Measurements from ENCODE around the gene VAC14. TPM values are rescaled to one million over a fixed set of nuclear protein-coding genes. Genes with fewer than 3 reads are reported as not detected.

The VAC14 gene
- total and polyA plus RNA-seq, 2 experiments from 2014 or later, result 42.3 to 77.7 TPM

DNA sequence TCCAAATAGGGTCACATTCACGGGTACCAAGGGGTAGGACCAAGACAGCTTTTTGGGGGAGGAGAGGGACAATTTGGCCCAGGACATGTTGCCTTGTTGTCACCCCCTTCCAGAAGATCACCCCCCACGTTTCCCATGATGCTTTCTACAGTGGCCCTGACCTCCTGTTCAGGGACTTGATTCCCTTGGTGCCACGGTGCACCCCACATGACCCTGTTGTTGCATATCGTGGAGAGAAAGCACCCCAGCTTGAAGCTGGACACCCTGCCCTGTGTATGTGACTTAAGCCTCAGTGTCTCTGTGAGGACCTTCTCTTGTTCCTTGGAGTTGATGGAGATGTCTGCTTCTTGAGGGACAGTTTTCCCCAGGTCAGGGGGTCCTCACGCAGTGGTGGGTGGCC, 142.0 kb downstream of the VAC14 start:
- DNase-seq (ENCODE audit: low spot score) (no peak), ATAC-seq (no peak)
- Histone ChIP-seq H3K4me2 (no peak overlapping the region), H3K9me2 (ENCODE audit: insufficient read depth) (no peaks in the 10 kb centered on the region), H3K36me3 (ENCODE audit: insufficient read depth) (no peaks in the 10 kb centered on the region), H3K4me1 (ENCODE audit: insufficient read depth) (peaks cover 10% of the 10 kb centered on the region), H3K79me2 (replicated peaks; ENCODE audit: insufficient read depth) (no peaks in the 10 kb centered on the region), H3K4me3 (no peak overlapping the region), H3F3A (replicated peaks; ENCODE audit: low read depth) (0 out of 2 replicates have a peak, but pooled peaks cover 5% of the 10 kb centered on the region), H2AFZ (no peak overlapping the region), H3K27me3 (ENCODE audit: insufficient read depth) (no peaks in the 10 kb centered on the region), H3K27ac (ENCODE audit: low read depth) (no peak overlapping the region), H4K20me1 (replicated peaks; ENCODE audit: insufficient read depth) (no peaks in the 10 kb centered on the region)
- Mint-ChIP-seq H3K9me3 (no peaks in the 10 kb centered on the region), H3K27me3 (ENCODE audit: insufficient read depth, low read depth, poor library complexity) (peaks cover 8% of the 10 kb centered on the region), H3K36me3 (ENCODE audit: low read depth) (no peaks in the 10 kb centered on the region), H3K4me3 (no peak overlapping the region), H3K27ac (no peak overlapping the region), H3K4me1 (peaks cover 21% of the 10 kb centered on the region)
- TF ChIP-seq EZH2phosphoT487 (IDR thresholded peaks at IDR 0.05; ENCODE audit: unreplicated experiment), result no peak
- no peak for TF ChIP-seq ZNF114 (CRISPR knock-in tag; IDR thresholded peaks at IDR 0.05)
- TF ChIP-seq STAT1 (IDR thresholded peaks at IDR 0.05; ENCODE audit: unreplicated experiment), result no peak
- TF ChIP-seq, protein P1, sequence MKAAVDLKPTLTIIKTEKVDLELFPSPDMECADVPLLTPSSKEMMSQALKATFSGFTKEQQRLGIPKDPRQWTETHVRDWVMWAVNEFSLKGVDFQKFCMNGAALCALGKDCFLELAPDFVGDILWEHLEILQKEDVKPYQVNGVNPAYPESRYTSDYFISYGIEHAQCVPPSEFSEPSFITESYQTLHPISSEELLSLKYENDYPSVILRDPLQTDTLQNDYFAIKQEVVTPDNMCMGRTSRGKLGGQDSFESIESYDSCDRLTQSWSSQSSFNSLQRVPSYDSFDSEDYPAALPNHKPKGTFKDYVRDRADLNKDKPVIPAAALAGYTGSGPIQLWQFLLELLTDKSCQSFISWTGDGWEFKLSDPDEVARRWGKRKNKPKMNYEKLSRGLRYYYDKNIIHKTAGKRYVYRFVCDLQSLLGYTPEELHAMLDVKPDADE (IDR thresholded peaks at IDR 0.05), result no peak
- TF ChIP-seq ZNF331 (CRISPR knock-in tag; IDR thresholded peaks at IDR 0.05; ENCODE audit: low read depth), result no peak
- TF ChIP-seq, protein P2, sequence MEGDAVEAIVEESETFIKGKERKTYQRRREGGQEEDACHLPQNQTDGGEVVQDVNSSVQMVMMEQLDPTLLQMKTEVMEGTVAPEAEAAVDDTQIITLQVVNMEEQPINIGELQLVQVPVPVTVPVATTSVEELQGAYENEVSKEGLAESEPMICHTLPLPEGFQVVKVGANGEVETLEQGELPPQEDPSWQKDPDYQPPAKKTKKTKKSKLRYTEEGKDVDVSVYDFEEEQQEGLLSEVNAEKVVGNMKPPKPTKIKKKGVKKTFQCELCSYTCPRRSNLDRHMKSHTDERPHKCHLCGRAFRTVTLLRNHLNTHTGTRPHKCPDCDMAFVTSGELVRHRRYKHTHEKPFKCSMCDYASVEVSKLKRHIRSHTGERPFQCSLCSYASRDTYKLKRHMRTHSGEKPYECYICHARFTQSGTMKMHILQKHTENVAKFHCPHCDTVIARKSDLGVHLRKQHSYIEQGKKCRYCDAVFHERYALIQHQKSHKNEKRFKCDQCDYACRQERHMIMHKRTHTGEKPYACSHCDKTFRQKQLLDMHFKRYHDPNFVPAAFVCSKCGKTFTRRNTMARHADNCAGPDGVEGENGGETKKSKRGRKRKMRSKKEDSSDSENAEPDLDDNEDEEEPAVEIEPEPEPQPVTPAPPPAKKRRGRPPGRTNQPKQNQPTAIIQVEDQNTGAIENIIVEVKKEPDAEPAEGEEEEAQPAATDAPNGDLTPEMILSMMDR (conservative IDR thresholded peaks at IDR 0.05; ENCODE audit: low read depth in 2 of 2), result no peak
- TF ChIP-seq, protein P3, sequence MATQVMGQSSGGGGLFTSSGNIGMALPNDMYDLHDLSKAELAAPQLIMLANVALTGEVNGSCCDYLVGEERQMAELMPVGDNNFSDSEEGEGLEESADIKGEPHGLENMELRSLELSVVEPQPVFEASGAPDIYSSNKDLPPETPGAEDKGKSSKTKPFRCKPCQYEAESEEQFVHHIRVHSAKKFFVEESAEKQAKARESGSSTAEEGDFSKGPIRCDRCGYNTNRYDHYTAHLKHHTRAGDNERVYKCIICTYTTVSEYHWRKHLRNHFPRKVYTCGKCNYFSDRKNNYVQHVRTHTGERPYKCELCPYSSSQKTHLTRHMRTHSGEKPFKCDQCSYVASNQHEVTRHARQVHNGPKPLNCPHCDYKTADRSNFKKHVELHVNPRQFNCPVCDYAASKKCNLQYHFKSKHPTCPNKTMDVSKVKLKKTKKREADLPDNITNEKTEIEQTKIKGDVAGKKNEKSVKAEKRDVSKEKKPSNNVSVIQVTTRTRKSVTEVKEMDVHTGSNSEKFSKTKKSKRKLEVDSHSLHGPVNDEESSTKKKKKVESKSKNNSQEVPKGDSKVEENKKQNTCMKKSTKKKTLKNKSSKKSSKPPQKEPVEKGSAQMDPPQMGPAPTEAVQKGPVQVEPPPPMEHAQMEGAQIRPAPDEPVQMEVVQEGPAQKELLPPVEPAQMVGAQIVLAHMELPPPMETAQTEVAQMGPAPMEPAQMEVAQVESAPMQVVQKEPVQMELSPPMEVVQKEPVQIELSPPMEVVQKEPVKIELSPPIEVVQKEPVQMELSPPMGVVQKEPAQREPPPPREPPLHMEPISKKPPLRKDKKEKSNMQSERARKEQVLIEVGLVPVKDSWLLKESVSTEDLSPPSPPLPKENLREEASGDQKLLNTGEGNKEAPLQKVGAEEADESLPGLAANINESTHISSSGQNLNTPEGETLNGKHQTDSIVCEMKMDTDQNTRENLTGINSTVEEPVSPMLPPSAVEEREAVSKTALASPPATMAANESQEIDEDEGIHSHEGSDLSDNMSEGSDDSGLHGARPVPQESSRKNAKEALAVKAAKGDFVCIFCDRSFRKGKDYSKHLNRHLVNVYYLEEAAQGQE (IDR thresholded peaks at IDR 0.05; ENCODE audit: unreplicated experiment), result no peak
- TF ChIP-seq JUNB (IDR thresholded peaks at IDR 0.05; ENCODE audit: unreplicated experiment), result no peak
- TF ChIP-seq, protein P4, sequence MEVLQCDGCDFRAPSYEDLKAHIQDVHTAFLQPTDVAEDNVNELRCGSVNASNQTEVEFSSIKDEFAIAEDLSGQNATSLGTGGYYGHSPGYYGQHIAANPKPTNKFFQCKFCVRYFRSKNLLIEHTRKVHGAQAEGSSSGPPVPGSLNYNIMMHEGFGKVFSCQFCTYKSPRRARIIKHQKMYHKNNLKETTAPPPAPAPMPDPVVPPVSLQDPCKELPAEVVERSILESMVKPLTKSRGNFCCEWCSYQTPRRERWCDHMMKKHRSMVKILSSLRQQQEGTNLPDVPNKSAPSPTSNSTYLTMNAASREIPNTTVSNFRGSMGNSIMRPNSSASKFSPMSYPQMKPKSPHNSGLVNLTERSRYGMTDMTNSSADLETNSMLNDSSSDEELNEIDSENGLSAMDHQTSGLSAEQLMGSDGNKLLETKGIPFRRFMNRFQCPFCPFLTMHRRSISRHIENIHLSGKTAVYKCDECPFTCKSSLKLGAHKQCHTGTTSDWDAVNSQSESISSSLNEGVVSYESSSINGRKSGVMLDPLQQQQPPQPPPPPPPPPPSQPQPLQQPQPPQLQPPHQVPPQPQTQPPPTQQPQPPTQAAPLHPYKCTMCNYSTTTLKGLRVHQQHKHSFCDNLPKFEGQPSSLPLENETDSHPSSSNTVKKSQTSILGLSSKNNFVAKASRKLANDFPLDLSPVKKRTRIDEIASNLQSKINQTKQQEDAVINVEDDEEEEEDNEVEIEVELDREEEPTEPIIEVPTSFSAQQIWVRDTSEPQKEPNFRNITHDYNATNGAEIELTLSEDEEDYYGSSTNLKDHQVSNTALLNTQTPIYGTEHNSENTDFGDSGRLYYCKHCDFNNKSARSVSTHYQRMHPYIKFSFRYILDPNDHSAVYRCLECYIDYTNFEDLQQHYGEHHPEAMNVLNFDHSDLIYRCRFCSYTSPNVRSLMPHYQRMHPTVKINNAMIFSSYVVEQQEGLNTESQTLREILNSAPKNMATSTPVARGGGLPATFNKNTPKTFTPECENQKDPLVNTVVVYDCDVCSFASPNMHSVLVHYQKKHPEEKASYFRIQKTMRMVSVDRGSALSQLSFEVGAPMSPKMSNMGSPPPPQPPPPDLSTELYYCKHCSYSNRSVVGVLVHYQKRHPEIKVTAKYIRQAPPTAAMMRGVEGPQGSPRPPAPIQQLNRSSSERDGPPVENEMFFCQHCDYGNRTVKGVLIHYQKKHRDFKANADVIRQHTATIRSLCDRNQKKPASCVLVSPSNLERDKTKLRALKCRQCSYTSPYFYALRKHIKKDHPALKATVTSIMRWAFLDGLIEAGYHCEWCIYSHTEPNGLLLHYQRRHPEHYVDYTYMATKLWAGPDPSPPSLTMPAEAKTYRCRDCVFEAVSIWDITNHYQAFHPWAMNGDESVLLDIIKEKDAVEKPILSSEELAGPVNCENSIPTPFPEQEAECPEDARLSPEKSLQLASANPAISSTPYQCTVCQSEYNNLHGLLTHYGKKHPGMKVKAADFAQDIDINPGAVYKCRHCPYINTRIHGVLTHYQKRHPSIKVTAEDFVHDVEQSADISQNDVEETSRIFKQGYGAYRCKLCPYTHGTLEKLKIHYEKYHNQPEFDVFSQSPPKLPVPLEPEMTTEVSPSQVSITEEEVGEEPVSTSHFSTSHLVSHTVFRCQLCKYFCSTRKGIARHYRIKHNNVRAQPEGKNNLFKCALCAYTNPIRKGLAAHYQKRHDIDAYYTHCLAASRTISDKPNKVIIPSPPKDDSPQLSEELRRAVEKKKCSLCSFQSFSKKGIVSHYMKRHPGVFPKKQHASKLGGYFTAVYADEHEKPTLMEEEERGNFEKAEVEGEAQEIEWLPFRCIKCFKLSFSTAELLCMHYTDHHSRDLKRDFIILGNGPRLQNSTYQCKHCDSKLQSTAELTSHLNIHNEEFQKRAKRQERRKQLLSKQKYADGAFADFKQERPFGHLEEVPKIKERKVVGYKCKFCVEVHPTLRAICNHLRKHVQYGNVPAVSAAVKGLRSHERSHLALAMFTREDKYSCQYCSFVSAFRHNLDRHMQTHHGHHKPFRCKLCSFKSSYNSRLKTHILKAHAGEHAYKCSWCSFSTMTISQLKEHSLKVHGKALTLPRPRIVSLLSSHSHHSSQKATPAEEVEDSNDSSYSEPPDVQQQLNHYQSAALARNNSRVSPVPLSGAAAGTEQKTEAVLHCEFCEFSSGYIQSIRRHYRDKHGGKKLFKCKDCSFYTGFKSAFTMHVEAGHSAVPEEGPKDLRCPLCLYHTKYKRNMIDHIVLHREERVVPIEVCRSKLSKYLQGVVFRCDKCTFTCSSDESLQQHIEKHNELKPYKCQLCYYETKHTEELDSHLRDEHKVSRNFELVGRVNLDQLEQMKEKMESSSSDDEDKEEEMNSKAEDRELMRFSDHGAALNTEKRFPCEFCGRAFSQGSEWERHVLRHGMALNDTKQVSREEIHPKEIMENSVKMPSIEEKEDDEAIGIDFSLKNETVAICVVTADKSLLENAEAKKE (CRISPR knock-in tag; IDR thresholded peaks at IDR 0.05), result no peak

Data from GM23338 (cell line).